MM.1S (cell line): ENCODE results near the gene AGBL4.

Experiments used
- DNase-seq: peaks from one replicate; pipeline ENCODE4 v3.0.0-alpha.2; 2015
- H2AFZ ChIP-seq: fragments of 300-600 bp; sonication (generic); 2 replicates; pipeline ENCODE4 v1.6.0; 2016; ENCODE audit warnings: antibody characterized with exemption, low read length
- H3F3A ChIP-seq: fragments of 300-600 bp; sonication (generic); 2 replicates; pipeline ENCODE4 v1.6.1; 2016; ENCODE audit warnings: mild to moderate bottlenecking, antibody characterized with exemption, low read length, moderate library complexity, mixed read lengths; ENCODE audit not compliant: insufficient read depth
- H3K27ac ChIP-seq: fragments of 300-600 bp; sonication (generic); 2 replicates; pipeline ENCODE4 v1.5.1; 2016; ENCODE audit warnings: mild to moderate bottlenecking, low read length
- H3K27me3 ChIP-seq: fragments of 300-600 bp; sonication (generic); replicated peaks from 2 replicates; pipeline ENCODE4 v1.6.0; 2016; ENCODE audit warnings: low read length; ENCODE audit not compliant: insufficient read depth
- H3K36me3 ChIP-seq: fragments of 300-600 bp; sonication (generic); replicated peaks from 2 replicates; pipeline ENCODE4 v1.6.1; 2016; ENCODE audit warnings: mild to moderate bottlenecking, low read length, mixed read lengths; ENCODE audit not compliant: insufficient read depth
- H3K4me1 ChIP-seq: fragments of 300-600 bp; sonication (generic); 2 replicates; pipeline ENCODE4 v1.6.1; 2016; ENCODE audit warnings: low read length, mixed read lengths
- H3K4me2 ChIP-seq: fragments of 300-600 bp; sonication (generic); 2 replicates; pipeline ENCODE4 v1.6.0; 2016; ENCODE audit warnings: low read depth, low read length
- H3K4me3 ChIP-seq: fragments of 300-600 bp; sonication (generic); 2 replicates; pipeline ENCODE4 v1.5.1; 2016; ENCODE audit warnings: low read length, mixed read lengths
- H3K79me2 ChIP-seq: fragments of 300-600 bp; sonication (generic); 2 replicates; pipeline ENCODE4 v1.6.1; 2016; ENCODE audit warnings: mixed run types, low read length, mixed read lengths
- H3K9ac ChIP-seq: fragments of 300-600 bp; sonication (generic); 2 replicates; pipeline ENCODE4 v1.6.1; 2016; ENCODE audit warnings: low read length, mixed read lengths
- H3K9me2 ChIP-seq: fragments of 300-600 bp; sonication (generic); replicated peaks from 2 replicates; pipeline ENCODE4 v1.6.1; 2016; ENCODE audit warnings: mild to moderate bottlenecking, low read length, mixed read lengths; ENCODE audit not compliant: insufficient read depth
- H3K9me3 ChIP-seq: fragments of 300-600 bp; sonication (generic); replicated peaks from 2 replicates; pipeline ENCODE4 v1.6.1; 2016; ENCODE audit warnings: mild to moderate bottlenecking, low read length, mixed read lengths; ENCODE audit not compliant: insufficient read depth
- H4K20me1 ChIP-seq: fragments of 300-600 bp; sonication (generic); 2 replicates; pipeline ENCODE4 v1.6.1; 2016; ENCODE audit warnings: mild to moderate bottlenecking, low read length, moderate library complexity, mixed read lengths; ENCODE audit not compliant: insufficient read depth
- CTCF ChIP-seq: fragments of 300-600 bp; sonication (generic); IDR thresholded peaks from 2 replicates; pipeline ENCODE4 v1.5.1; 2016; ENCODE audit warnings: antibody characterized with exemption, low read length, mixed read lengths
- EZH2 ChIP-seq: fragments of 300-600 bp; sonication (generic); optimal IDR thresholded peaks from 2 replicates; pipeline ENCODE3; 2017; ENCODE audit warnings: low read depth, mild to moderate bottlenecking, antibody characterized with exemption, low read length, mixed read lengths
- EZH2phosphoT487 ChIP-seq: fragments of 300-600 bp; sonication (generic); IDR thresholded peaks from 2 replicates; pipeline ENCODE4 v1.6.1; 2018; ENCODE audit warnings: antibody characterized with exemption, low read length

Gene AGBL4

GRCh38 chr1:49694251-49694827, 329.4 kb downstream of the AGBL4 start:
- H3K4me1 ChIP-seq, result no peaks in the 10 kb centered on the region

GRCh38 chr1:49686107-49686506, 337.6 kb downstream of the AGBL4 start:
- H4K20me1 ChIP-seq, result no peaks in the 10 kb centered on the region
- no peaks in the 10 kb centered on the region for H3K36me3 ChIP-seq
- no peaks in the 10 kb centered on the region for H3K27me3 ChIP-seq
- H3K79me2 ChIP-seq, result no peaks in the 10 kb centered on the region
- no peak overlapping the region for H3K4me3 ChIP-seq
- H3K9me3 ChIP-seq, result no peaks in the 10 kb centered on the region
- no peak for TF ChIP-seq CTCF
- no peak overlapping the region for H3K9ac ChIP-seq
- no peaks in the 10 kb centered on the region for H3K9me2 ChIP-seq
- no peak for DNase-seq
- H3F3A ChIP-seq, result no peaks in the 10 kb centered on the region
- H2AFZ ChIP-seq, result no peak overlapping the region
- H3K4me1 ChIP-seq, result no peaks in the 10 kb centered on the region
- no peak overlapping the region for H3K4me2 ChIP-seq
- no peak overlapping the region for H3K27ac ChIP-seq

More at GRCh38 chr1:49694251-49694827, 329.4 kb downstream of the AGBL4 start:
- Histone ChIP-seq H3K27me3 (no peaks in the 10 kb centered on the region), H2AFZ (no peak overlapping the region), H3K9ac (no peak overlapping the region), H3K27ac (no peak overlapping the region), H3K9me2 (no peaks in the 10 kb centered on the region), H3K9me3 (no peaks in the 10 kb centered on the region), H3K4me2 (no peak overlapping the region), H3F3A (no peaks in the 10 kb centered on the region), H3K36me3 (no peaks in the 10 kb centered on the region), H3K79me2 (no peaks in the 10 kb centered on the region), H4K20me1 (no peaks in the 10 kb centered on the region), H3K4me3 (no peak overlapping the region)
- TF ChIP-seq EZH2 (no peak), CTCF (no peak), EZH2phosphoT487 (no peak)
- no peak for DNase-seq

- Histone ChIP-seq H3K4me2 (no peak overlapping the region), H3K9me3 (no peaks in the 10 kb centered on the region), H3K9me2 (no peaks in the 10 kb centered on the region), H3K27me3 (no peaks in the 10 kb centered on the region), H3K4me1 (no peaks in the 10 kb centered on the region), H3K9ac (no peak overlapping the region), H3K36me3 (no peaks in the 10 kb centered on the region), H3K27ac (no peak overlapping the region), H3K4me3 (no peak overlapping the region), H2AFZ (no peak overlapping the region), H3K79me2 (no peaks in the 10 kb centered on the region), H4K20me1 (no peaks in the 10 kb centered on the region), H3F3A (no peaks in the 10 kb centered on the region)
- TF ChIP-seq CTCF, result no peak
- no peak for TF ChIP-seq EZH2
- no peak for TF ChIP-seq EZH2phosphoT487
- DNase-seq, result no peak
Observed at GRCh38 chr1:49677706-49678105, 346.0 kb downstream of the AGBL4 start.
